KMS-11 (cell line): Measurements from ENCODE around the gene MEIG1.
A peak's percentile ranks its signal among the peaks of the same experiment; 100 is the strongest.

Experiments used
- H2AFZ ChIP-seq: fragments of 200-600 bp; sonication (generic); 2 replicates; pipeline ENCODE4 v1.6.1; 2016; ENCODE audit warnings: antibody characterized with exemption, mixed run types, low read depth
- H3K27ac ChIP-seq: fragments of 200-600 bp; sonication (generic); 2 replicates; pipeline ENCODE4 v1.6.1; 2016; ENCODE audit warnings: mild to moderate bottlenecking, mixed run types
- H3K27me3 ChIP-seq: fragments of 200-600 bp; sonication (generic); 2 replicates; pipeline ENCODE4 v1.6.1; 2017; ENCODE audit warnings: mild to moderate bottlenecking, low read depth, mixed run types, moderate library complexity; ENCODE audit not compliant: insufficient read depth
- H3K36me3 ChIP-seq: fragments of 200-600 bp; sonication (generic); 2 replicates; pipeline ENCODE4 v1.6.1; 2017; ENCODE audit warnings: mild to moderate bottlenecking, mixed run types; ENCODE audit not compliant: insufficient read depth
- H3K4me1 ChIP-seq: fragments of 200-600 bp; sonication (generic); 2 replicates; pipeline ENCODE4 v1.6.1; 2016; ENCODE audit warnings: mild to moderate bottlenecking, low read depth, mixed run types; ENCODE audit not compliant: poor library complexity, severe bottlenecking
- H3K4me2 ChIP-seq: fragments of 200-600 bp; sonication (generic); 2 replicates; pipeline ENCODE4 v1.7.0; 2016; ENCODE audit warnings: mild to moderate bottlenecking, mixed run types
- H3K4me3 ChIP-seq: fragments of 200-600 bp; sonication (generic); IDR thresholded peaks from 2 replicates; pipeline ENCODE4 v1.6.1; 2017; ENCODE audit warnings: low read depth, low read length, mixed read lengths; ENCODE audit not compliant: insufficient read depth
- H3K79me2 ChIP-seq: fragments of 200-600 bp; sonication (generic); 2 replicates; pipeline ENCODE4 v1.6.1; 2016; ENCODE audit warnings: low read depth, mixed run types; ENCODE audit not compliant: insufficient read depth
- H3K9ac ChIP-seq: fragments of 200-600 bp; sonication (generic); 2 replicates; pipeline ENCODE4 v1.6.1; 2016; ENCODE audit warnings: mild to moderate bottlenecking, mixed run types
- H4K20me1 ChIP-seq: fragments of 200-600 bp; sonication (generic); 2 replicates; pipeline ENCODE4 v1.6.1; 2016; ENCODE audit warnings: mild to moderate bottlenecking, mixed run types; ENCODE audit not compliant: insufficient read depth
- TF ChIP-seq, protein P1 (sequence below): fragments of 200-600 bp; sonication (generic); conservative IDR thresholded peaks from 2 replicates; pipeline ENCODE4 v1.6.1; 2017; ENCODE audit warnings: low read depth, mild to moderate bottlenecking, antibody characterized with exemption, low read length, moderate library complexity, mixed read lengths

The MEIG1 gene, protein sequence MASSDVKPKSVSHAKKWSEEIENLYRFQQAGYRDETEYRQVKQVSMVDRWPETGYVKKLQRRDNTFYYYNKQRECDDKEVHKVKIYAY

DNA sequence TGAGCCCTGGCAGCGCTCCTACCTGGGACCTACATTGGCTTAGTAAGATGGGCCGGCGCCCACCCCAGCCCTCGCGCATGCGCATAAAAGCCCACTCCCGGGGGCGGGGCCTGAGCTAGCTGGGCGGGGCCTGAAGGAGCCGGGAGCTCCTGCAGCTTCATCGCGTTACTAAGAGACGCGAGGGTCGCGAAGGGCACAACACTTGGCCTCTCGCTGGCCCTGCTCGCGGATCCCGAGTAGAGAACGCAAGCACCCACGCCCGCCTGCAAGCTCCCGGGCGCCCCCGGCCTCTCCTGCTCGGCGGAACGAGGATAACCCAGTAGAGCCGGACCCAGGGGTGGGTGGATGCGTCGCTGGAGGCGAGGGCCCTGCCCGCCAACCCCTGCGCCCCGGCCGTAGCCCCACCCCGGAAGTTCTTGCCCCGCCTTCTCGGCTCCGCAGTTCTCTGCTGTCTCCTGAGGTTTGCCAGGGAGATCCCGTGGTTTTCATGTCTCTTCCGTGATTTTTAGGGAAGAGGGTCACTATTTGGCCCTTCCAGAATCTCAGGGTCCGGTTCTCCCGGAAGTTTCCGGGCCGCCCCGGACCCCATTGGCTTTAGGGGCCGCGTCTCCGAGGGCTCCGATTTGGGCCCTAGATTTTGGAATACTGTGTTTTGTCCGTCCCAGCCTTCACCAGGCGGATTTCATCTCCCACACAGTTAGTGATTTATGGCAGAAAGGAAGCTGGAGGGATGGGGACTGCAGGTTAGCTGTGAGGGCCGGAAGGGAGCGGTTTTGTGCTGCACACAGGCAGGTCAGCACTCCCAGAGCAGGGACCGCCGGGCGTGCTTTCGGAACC, at the start of gene MEIG1:
Gene MEIG1, plus strand, starts transcription at position 168 of the 837 bp plus-strand sequence. CDS start 7,081 bp downstream, outside the sequence.
- Histone ChIP-seq H4K20me1 (no peaks in the 10 kb centered on the region), H3K4me3 (no peak within 1 kb of the TSS), H3K4me1 (peaks cover 30% of the 10 kb centered on the region), H3K4me2 (peak within 1 kb of the TSS; percentile 97), H3K9ac (peak within 1 kb of the TSS; percentile 91), H2AFZ (peak within 1 kb of the TSS; percentile 85), H3K27me3 (no peaks in the 10 kb centered on the region), H3K27ac (peak within 1 kb of the TSS; percentile 98), H3K79me2 (no peaks in the 10 kb centered on the region), H3K36me3 (no peaks in the 10 kb centered on the region)
- TF ChIP-seq, protein P1, sequence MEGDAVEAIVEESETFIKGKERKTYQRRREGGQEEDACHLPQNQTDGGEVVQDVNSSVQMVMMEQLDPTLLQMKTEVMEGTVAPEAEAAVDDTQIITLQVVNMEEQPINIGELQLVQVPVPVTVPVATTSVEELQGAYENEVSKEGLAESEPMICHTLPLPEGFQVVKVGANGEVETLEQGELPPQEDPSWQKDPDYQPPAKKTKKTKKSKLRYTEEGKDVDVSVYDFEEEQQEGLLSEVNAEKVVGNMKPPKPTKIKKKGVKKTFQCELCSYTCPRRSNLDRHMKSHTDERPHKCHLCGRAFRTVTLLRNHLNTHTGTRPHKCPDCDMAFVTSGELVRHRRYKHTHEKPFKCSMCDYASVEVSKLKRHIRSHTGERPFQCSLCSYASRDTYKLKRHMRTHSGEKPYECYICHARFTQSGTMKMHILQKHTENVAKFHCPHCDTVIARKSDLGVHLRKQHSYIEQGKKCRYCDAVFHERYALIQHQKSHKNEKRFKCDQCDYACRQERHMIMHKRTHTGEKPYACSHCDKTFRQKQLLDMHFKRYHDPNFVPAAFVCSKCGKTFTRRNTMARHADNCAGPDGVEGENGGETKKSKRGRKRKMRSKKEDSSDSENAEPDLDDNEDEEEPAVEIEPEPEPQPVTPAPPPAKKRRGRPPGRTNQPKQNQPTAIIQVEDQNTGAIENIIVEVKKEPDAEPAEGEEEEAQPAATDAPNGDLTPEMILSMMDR = no peak; the same call in 1 of the 2 replicates

DNA sequence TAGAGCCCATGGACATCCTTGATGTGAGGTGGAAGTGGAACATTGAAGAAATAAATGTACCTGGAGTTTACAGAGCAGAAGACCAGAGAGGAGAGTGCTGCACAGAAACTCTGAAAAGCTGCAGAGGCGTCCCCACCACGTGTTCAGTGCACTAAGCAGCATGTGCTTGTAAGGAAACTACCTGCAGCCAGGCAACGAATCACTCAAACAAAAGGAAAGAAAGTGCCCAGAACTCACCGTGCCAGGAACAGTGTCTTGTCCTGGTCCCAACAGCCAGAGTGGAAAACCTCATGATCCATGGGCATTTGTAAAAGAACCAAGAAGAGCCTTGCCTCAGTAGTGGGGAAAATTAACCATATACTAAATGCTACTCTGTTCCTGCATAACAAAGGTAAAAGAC, 48.2 kb upstream of the MEIG1 start:
- Histone ChIP-seq H3K36me3 (peaks cover 3% of the 10 kb centered on the region; the same call in 1 of the 2 replicates), H3K4me1 (peaks cover 8% of the 10 kb centered on the region), H3K9ac (no peak overlapping the region), H4K20me1 (no peaks in the 10 kb centered on the region), H3K4me3 (no peak overlapping the region), H3K4me2 (no peak overlapping the region), H3K79me2 (peaks cover 3% of the 10 kb centered on the region; the same call in 1 of the 2 replicates), H3K27me3 (no peaks in the 10 kb centered on the region), H2AFZ (no peak overlapping the region), H3K27ac (no peak overlapping the region)
- TF ChIP-seq, protein P1 = no peak

DNA sequence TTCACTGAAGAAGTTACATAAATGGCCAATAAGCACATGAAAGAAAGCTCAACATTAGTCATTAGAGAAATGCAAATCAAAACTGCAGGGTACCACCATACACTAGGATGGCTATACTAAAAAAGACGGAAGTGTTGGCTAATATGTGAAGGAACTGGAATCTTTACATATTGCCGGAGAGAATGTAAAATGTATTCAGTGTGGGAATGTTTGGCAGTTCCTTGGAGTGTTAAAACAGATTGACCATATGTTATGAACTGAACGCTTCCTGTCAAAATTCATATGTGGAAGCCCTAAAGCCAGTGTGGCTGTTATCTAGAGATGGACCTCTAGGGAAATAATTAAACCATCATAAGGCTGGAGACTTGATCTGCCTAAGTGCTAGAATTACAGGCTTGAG, 47.4 kb upstream of the MEIG1 start:
- Histone ChIP-seq H2AFZ (no peak overlapping the region), H4K20me1 (no peaks in the 10 kb centered on the region), H3K4me1 (peaks cover 8% of the 10 kb centered on the region), H3K4me3 (no peak overlapping the region), H3K4me2 (no peak overlapping the region), H3K79me2 (peaks cover 3% of the 10 kb centered on the region; the same call in 1 of the 2 replicates), H3K9ac (no peak overlapping the region), H3K36me3 (peaks cover 12% of the 10 kb centered on the region; the same call in 1 of the 2 replicates), H3K27me3 (no peaks in the 10 kb centered on the region), H3K27ac (no peak overlapping the region)
- TF ChIP-seq, protein P1 = no peak

DNA sequence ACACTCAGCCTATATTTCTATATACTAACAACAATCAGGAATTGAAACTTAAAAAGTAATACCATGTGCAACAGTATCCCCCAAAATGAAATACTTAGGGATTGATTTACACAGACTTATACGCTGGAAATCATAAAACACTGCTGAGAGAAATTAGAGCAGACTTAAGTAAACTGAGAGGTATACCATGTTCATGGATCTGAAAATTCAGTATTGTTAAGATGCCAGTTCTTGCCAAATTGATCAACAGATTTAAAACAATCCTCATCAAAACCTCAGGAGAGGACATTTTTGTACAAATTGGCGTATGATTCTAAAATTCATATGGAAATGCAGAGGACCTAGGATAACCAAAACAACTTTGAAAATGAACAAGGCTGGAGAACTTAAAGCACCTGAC, 42.6 kb upstream of the MEIG1 start:
- TF ChIP-seq, protein P1 = no peak
- peaks cover 20% of the 10 kb centered on the region; the same call in 1 of the 2 replicates for H3K36me3 ChIP-seq
- H3K27ac ChIP-seq = no peak overlapping the region
- no peak overlapping the region for H3K4me3 ChIP-seq
- H3K4me2 ChIP-seq = no peak overlapping the region
- no peak overlapping the region for H2AFZ ChIP-seq
- no peaks in the 10 kb centered on the region; the same call in 1 of the 2 replicates for H3K79me2 ChIP-seq
- H3K27me3 ChIP-seq = no peaks in the 10 kb centered on the region
- H3K9ac ChIP-seq = no peak overlapping the region
- H4K20me1 ChIP-seq = no peaks in the 10 kb centered on the region
- peaks cover 41% of the 10 kb centered on the region for H3K4me1 ChIP-seq
